Central memory CD8-positive, alpha-beta T cell (primary cell): ENCODE measurements around the gene C17orf113.

Source experiments
- ATAC-seq: fragments of 150-1000 bp; cut with Tn5 transposase; replicated peaks from 2 replicates; pipeline ENCODE4 v1.10.0; 2022; ENCODE audit warnings: mild to moderate bottlenecking, moderate FRiP score, moderate number of reproducible peaks; ENCODE audit not compliant: poor library complexity, severe bottlenecking; ENCODE audit errors: extremely low read depth
- DNase-seq, 2 donors: peaks; one replicate each; pipeline ENCODE4 v3.0.0; 2021; ENCODE audit warnings: low spot score in 2 of 2
- H3K27ac Mint-ChIP-seq: one replicate; pipeline ENCODE4 v1.8.0; 2022; ENCODE audit warnings: low read depth, mild to moderate bottlenecking, moderate library complexity, mixed read lengths
- H3K27me3 Mint-ChIP-seq: one replicate; pipeline ENCODE4 v1.8.0; 2022; ENCODE audit warnings: mixed read lengths
- H3K36me3 Mint-ChIP-seq: one replicate; pipeline ENCODE4 v1.8.0; 2022; ENCODE audit warnings: mild to moderate bottlenecking, moderate library complexity, mixed read lengths; ENCODE audit not compliant: insufficient read depth
- H3K4me1 Mint-ChIP-seq: one replicate; pipeline ENCODE4 v1.8.0; 2022; ENCODE audit warnings: mixed read lengths
- H3K4me3 Mint-ChIP-seq: one replicate; pipeline ENCODE4 v1.8.0; 2022; ENCODE audit warnings: mild to moderate bottlenecking, moderate library complexity, mixed read lengths
- H3K9me3 Mint-ChIP-seq: one replicate; pipeline ENCODE4 v1.8.0; 2022; ENCODE audit warnings: mixed read lengths

Gene C17orf113

GRCh38 chr17:42047343-42047742 lies 3.1 kb downstream of the C17orf113 start:
- no peaks in the 10 kb centered on the region for H3K9me3 Mint-ChIP-seq
- H3K4me1 Mint-ChIP-seq = peaks cover 8% of the 10 kb centered on the region
- no peak overlapping the region for H3K27ac Mint-ChIP-seq
- peaks cover 35% of the 10 kb centered on the region for H3K27me3 Mint-ChIP-seq
- DNase-seq (no peak), ATAC-seq (no peak)
- H3K36me3 Mint-ChIP-seq = no peaks in the 10 kb centered on the region
- no peak overlapping the region for H3K4me3 Mint-ChIP-seq

DNA sequence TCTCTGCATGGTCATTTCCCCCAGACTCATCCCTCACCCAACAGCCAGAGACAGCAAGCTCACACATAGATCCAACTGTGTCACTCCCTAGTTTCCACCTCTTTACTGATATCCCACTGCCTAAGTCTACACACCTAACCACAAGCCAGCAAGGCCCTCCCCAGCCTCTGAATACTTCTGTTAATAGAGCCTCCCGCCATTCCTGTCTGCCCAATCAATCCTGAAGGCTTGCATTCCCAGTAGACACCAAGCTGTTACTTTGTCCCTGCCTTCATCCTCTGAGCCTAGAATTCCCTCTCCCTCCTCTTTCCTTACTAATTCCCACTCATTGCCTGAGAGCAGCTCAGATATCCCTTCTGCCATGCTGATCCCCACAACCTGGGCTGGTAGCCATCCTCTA lies 4.7 kb downstream of the C17orf113 start:
- Mint-ChIP-seq H3K27ac (no peak overlapping the region), H3K4me3 (no peak overlapping the region), H3K27me3 (peaks cover 19% of the 10 kb centered on the region), H3K4me1 (peaks cover 2% of the 10 kb centered on the region), H3K36me3 (no peaks in the 10 kb centered on the region), H3K9me3 (no peaks in the 10 kb centered on the region)
- ATAC-seq (no peak), DNase-seq (no peak)

DNA sequence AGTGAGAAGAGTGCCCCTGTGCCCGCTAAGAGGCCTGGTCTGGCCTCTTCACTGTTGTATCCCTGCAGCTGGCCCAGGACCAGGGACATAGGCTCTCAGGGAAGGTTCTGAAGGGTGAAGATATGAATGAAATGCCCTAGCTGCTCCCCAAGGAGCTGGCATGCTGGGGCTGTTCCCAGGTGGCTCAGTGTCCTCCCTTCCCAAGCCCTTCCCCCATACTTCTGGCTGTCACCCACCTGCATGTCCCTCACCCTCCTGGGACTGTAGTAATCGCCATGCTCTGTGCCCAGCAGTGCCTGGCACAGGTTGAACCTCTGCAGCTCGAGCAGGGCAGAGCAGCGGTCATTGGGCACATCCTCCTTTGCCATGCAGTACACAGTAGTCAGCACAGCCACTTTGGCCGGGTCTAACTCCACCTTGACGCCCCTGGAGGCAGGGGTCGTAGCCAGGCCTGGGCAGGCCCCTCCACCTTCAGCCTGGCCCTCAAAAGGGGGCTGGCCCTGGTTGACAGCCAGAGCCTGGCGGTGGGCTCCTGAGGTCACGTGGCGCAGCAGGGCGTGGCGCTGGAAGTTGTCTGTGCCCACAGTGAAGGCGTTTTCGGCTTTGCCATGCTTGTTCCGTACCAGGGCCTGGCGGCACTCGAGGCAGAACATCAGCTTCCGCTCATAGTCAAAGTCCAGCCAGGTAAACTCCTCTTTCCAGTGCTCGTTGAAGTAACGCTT lies 7.6 kb downstream of the C17orf113 start:
- Mint-ChIP-seq H3K27ac (no peak overlapping the region), H3K27me3 (no peaks in the 10 kb centered on the region), H3K36me3 (no peaks in the 10 kb centered on the region), H3K4me3 (no peak overlapping the region), H3K4me1 (no peaks in the 10 kb centered on the region), H3K9me3 (no peaks in the 10 kb centered on the region)
- ATAC-seq (no peak), DNase-seq (no peak)

DNA sequence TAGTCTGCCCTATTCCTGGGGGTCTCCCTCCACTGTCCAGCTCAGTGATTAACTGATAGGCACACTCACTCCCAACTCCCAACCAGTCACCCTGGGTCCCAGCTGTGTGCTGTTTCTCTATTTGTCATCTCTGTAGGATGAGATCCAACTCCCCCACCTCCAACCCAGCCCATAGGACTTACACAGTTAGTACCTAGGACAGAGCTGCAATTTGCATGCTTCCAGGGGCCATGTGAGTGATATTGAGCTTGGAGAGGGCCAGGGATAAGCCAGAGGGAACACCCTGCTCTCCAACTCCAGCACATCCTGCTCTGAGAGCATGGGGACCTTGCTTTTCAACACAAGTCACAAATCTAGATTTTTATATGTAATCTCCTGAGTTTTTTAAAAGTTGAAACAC lies 8.8 kb downstream of the C17orf113 start:
- DNase-seq (no peak), ATAC-seq (no peak)
- no peak overlapping the region for H3K4me3 Mint-ChIP-seq
- H3K4me1 Mint-ChIP-seq = no peaks in the 10 kb centered on the region
- no peak overlapping the region for H3K27ac Mint-ChIP-seq
- H3K9me3 Mint-ChIP-seq = no peaks in the 10 kb centered on the region
- H3K36me3 Mint-ChIP-seq = no peaks in the 10 kb centered on the region
- H3K27me3 Mint-ChIP-seq = no peaks in the 10 kb centered on the region

DNA sequence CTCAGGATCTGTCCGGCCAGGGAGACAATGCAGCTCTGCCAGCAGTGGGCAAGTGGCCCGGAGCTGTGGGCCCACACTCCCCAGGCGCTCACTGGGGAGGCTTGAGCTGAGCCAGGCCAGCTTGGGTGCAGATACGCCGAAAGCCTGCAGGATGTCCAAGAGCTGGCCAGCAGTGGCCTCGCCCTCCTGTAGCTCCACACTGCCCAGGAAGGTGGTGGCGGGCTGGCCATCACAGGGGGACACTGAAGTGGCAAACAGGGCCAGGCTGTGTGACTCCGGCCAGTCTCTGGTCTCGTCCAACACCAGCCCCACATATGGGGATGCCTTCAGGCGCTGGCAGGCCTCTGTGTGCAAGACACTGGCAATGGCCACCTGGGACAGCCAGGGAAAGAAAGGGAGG lies 9.6 kb downstream of the C17orf113 start:
- ATAC-seq = no peak
- no peaks in the 10 kb centered on the region for H3K27me3 Mint-ChIP-seq

DNA sequence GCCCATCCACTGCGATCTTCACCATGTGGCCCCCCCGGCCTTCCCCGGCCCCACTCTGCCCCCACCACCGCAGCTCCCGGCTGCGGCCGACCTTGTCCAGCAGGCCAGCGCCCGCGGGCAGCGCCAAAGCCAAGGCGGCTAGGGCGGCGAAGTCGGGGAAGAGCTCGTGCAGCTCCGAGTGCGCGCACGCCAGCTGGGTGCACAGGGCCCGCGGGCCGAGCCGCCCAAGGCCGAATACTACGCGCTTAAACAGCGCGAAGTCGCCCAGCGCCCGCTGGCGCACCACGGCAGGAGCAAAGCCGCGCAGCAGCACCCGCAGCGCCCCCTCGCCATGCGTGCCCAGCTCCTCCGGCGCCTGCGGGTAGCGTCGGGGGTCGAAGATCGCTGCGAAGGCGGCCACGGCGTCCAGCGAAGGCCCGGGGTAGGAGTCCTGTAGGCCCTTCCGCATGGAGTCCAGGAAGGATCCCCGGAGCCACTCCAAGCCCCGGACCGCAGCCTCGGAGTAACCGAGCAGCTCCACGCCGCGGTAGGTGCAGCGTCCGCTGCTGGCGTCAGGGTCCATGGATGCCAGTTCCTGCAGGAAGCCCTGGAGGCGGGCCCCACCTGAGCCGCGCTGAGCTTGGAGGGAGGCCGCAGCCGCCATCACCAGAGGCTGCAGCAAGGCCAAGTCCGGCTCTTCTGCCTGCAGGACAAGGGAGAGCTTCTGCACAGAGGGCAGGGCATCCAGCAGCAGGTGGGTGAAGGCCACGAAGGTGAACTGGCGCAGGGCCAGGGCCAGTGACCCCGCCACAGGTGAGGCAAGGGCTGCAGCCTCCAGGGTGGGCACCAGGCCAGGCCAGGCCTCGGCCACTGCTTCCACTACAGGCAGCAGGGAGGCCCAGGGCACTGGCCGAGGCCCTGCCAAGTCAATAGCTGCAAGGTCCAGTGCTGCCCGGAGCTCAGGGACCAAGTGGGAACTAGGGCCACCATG lies 10.3 kb downstream of the C17orf113 start:
- H3K27ac Mint-ChIP-seq = no peak overlapping the region
- no peaks in the 10 kb centered on the region for H3K27me3 Mint-ChIP-seq

More for the DNA sequence above, 9.6 kb downstream of the C17orf113 start:
- no peak overlapping the region for H3K27ac Mint-ChIP-seq
- DNase-seq = no peak
- H3K36me3 Mint-ChIP-seq = no peaks in the 10 kb centered on the region
- H3K4me3 Mint-ChIP-seq = no peak overlapping the region
- H3K4me1 Mint-ChIP-seq = no peaks in the 10 kb centered on the region
- no peaks in the 10 kb centered on the region for H3K9me3 Mint-ChIP-seq

GRCh38 chr17:42038221-42038973 lies 12.0 kb downstream of the C17orf113 start:
- H3K4me1 Mint-ChIP-seq = peaks cover 6% of the 10 kb centered on the region
- DNase-seq (no peak), ATAC-seq (no peak)
- H3K4me3 Mint-ChIP-seq = no peak overlapping the region
- no peaks in the 10 kb centered on the region for H3K27me3 Mint-ChIP-seq
- no peaks in the 10 kb centered on the region for H3K36me3 Mint-ChIP-seq
- H3K27ac Mint-ChIP-seq = no peak overlapping the region
- H3K9me3 Mint-ChIP-seq = no peaks in the 10 kb centered on the region

More for the DNA sequence above, 10.3 kb downstream of the C17orf113 start:
- DNase-seq (no peak), ATAC-seq (no peak)
- H3K4me1 Mint-ChIP-seq = no peaks in the 10 kb centered on the region
- H3K36me3 Mint-ChIP-seq = no peaks in the 10 kb centered on the region
- no peak overlapping the region for H3K4me3 Mint-ChIP-seq
- H3K9me3 Mint-ChIP-seq = no peaks in the 10 kb centered on the region

- Mint-ChIP-seq H3K36me3 (peaks cover 2% of the 10 kb centered on the region), H3K9me3 (no peaks in the 10 kb centered on the region), H3K27ac (no peak overlapping the region), H3K4me1 (peaks cover 6% of the 10 kb centered on the region), H3K27me3 (no peaks in the 10 kb centered on the region), H3K4me3 (no peak overlapping the region)
- DNase-seq = no peak
- ATAC-seq = no peak
Observed at GRCh38 chr17:42034059-42034458, 16.3 kb downstream of the C17orf113 start.

- ATAC-seq = no peak
- Mint-ChIP-seq H3K36me3 (peaks cover 2% of the 10 kb centered on the region), H3K9me3 (no peaks in the 10 kb centered on the region), H3K27me3 (no peaks in the 10 kb centered on the region), H3K4me3 (no peak overlapping the region), H3K4me1 (peaks cover 6% of the 10 kb centered on the region), H3K27ac (no peak overlapping the region)
- DNase-seq = no peak
Observed at GRCh38 chr17:42031584-42031983, 18.8 kb downstream of the C17orf113 start.

GRCh38 chr17:42028791-42029127 lies 21.6 kb downstream of the C17orf113 start:
- no peaks in the 10 kb centered on the region for H3K9me3 Mint-ChIP-seq
- no peak overlapping the region for H3K27ac Mint-ChIP-seq
- H3K4me1 Mint-ChIP-seq = peaks cover 10% of the 10 kb centered on the region
- DNase-seq (no peak), ATAC-seq (no peak)
- no peaks in the 10 kb centered on the region for H3K27me3 Mint-ChIP-seq
- H3K36me3 Mint-ChIP-seq = peaks cover 7% of the 10 kb centered on the region
- no peak overlapping the region for H3K4me3 Mint-ChIP-seq

DNA sequence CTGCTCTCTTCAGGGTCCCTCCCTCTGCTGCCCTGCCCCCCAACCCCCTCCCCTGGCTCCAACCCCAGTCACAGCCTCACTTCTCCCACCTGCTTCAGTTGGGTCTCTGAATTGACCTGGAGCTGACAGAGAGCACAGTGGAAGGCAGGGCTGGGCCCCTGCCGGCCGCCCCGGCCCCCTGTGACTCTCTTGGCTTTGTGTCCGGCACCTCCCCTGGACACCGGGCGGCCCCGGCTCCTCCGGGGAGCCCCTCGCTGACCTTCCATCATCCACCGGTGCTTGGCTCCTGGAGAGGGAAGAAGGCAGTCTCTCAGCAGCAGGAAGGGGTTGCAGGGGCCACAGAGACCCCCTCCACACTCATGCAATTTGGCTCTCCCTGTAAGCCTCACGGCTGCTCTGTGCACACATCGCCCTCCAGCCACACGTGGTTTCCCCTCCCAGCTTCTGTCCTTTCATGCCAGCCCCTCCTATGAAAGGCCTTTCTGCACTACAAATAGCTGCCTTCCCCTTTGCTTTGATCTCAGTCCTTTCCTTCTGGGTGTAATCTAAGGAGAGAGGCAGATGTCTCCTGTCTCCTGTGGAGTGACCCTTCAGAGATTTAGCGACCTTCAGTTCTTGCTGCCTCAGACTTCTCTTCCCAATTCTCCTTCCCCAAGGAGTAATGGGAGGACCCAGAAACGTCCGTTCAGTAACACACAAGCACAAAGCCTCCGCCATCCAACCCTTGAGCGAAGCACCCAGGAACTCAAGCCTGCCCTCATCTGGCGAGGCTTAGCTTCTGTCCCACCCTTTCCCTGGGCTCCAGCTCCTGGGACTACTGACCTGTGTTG lies 22.2 kb downstream of the C17orf113 start:
- no peak overlapping the region for H3K27ac Mint-ChIP-seq
- H3K9me3 Mint-ChIP-seq = no peaks in the 10 kb centered on the region
- H3K4me3 Mint-ChIP-seq = no peak overlapping the region
- DNase-seq = no peak
- no peak for ATAC-seq
- no peaks in the 10 kb centered on the region for H3K27me3 Mint-ChIP-seq
- H3K4me1 Mint-ChIP-seq = peaks cover 6% of the 10 kb centered on the region
- H3K36me3 Mint-ChIP-seq = peaks cover 8% of the 10 kb centered on the region

- Mint-ChIP-seq H3K4me1 (peaks cover 6% of the 10 kb centered on the region), H3K27ac (no peak overlapping the region), H3K36me3 (peaks cover 11% of the 10 kb centered on the region), H3K27me3 (no peaks in the 10 kb centered on the region), H3K4me3 (no peak overlapping the region), H3K9me3 (no peaks in the 10 kb centered on the region)
- no peak for ATAC-seq
- DNase-seq = no peak
Observed at GRCh38 chr17:42027590-42027889, 22.9 kb downstream of the C17orf113 start.
